HEK293 (cell line): Measurements from ENCODE around the gene HMMR.

ENCODE experiments used
- CTCF ChIA-PET: fragments of 350-600 bp; formaldehyde crosslinking; extraction: SDS; loops from one replicate; lab custom pipeline; 2021; ENCODE audit warnings: antibody characterized with exemption; lab: Yijun Ruan, JAX
- POLR2A ChIA-PET: fragments of 300-600 bp; formaldehyde crosslinking; extraction: SDS; loops from one replicate; lab custom pipeline; 2020; ENCODE audit warnings: antibody characterized with exemption, inconsistent platforms; lab: Yijun Ruan, JAX
- H3K27ac ChIP-seq: fragments of 200-500 bp; sonication (Bioruptor generic); 2 replicates; pipeline ENCODE4 v1.5.1; 2014; ENCODE audit warnings: low read depth, low read length, control low read depth, inconsistent platforms; ENCODE audit errors: extremely low read depth
- H3K36me3 ChIP-seq, 2 experiments: fragments of 200-500 bp in 1 of 2; sonication (Bioruptor generic) in 1 of 2; 1 replicate in 1 of 2; 2 replicates in 1 of 2; pipeline ENCODE4 v1.5.1; 2014 to 2017; ENCODE audit warnings: inconsistent platforms in 2 of 2, low read length in 2 of 2; ENCODE audit not compliant: control insufficient read depth in 2 of 2, insufficient read depth in 1 of 2
- H3K4me1 ChIP-seq: fragments of 200-500 bp; sonication (Bioruptor generic); 2 replicates; pipeline ENCODE4 v1.5.1; 2014; ENCODE audit warnings: mild to moderate bottlenecking, low read length, inconsistent platforms; ENCODE audit not compliant: control insufficient read depth, insufficient read depth
- H3K4me3 ChIP-seq: 2 replicates; pipeline ENCODE4 v1.5.1; 2011; ENCODE audit warnings: low read depth, mild to moderate bottlenecking, control low read depth, low read length, moderate library complexity
- H3K9me3 ChIP-seq: fragments of 200-500 bp; sonication (Bioruptor generic); 2 replicates; pipeline ENCODE4 v1.5.1; 2014; ENCODE audit warnings: low read depth, low read length, inconsistent platforms; ENCODE audit not compliant: control insufficient read depth, insufficient read depth
- FEZF1 ChIP-seq: fragments of 450-650 bp; formaldehyde crosslinking; IDR thresholded peaks from 2 replicates; pipeline ENCODE4 v1.5.1; 2016; ENCODE audit warnings: missing biosample characterization, missing genetic modification characterization
- HOXD13 ChIP-seq: sonication (generic); formaldehyde crosslinking; IDR thresholded peaks from 2 replicates; pipeline ENCODE4 v1.8.0; 2022; ENCODE audit warnings: missing genetic modification reagents, borderline replicate concordance
- SP2 ChIP-seq: fragments of 450-650 bp; formaldehyde crosslinking; IDR thresholded peaks from 2 replicates; pipeline ENCODE4 v1.5.1; 2016; ENCODE audit warnings: missing biosample characterization, missing genetic modification characterization
- TRIM28 ChIP-seq: IDR thresholded peaks from 2 replicates; pipeline ENCODE4 v1.6.1; 2011; ENCODE audit warnings: low read length, control low read depth, borderline replicate concordance
- ZBTB48 ChIP-seq: fragments of 450-650 bp; formaldehyde crosslinking; IDR thresholded peaks from 2 replicates; pipeline ENCODE4 v1.5.1; 2016; ENCODE audit warnings: missing biosample characterization, missing genetic modification characterization
- ZFHX2 ChIP-seq: fragments of 450-650 bp; formaldehyde crosslinking; conservative IDR thresholded peaks from 2 replicates; pipeline ENCODE4 v1.5.1; 2016; ENCODE audit warnings: missing biosample characterization, missing genetic modification characterization
- ZNF10 ChIP-seq: fragments of 450-650 bp; formaldehyde crosslinking; IDR thresholded peaks from 2 replicates; pipeline ENCODE4 v1.5.1; 2017; ENCODE audit warnings: missing biosample characterization, missing genetic modification characterization
- ZNF169 ChIP-seq: fragments of 450-650 bp; formaldehyde crosslinking; IDR thresholded peaks from 2 replicates; pipeline ENCODE4 v1.5.1; 2016; ENCODE audit warnings: missing biosample characterization, missing genetic modification characterization
- ZNF221 ChIP-seq: fragments of 450-650 bp; formaldehyde crosslinking; IDR thresholded peaks from 2 replicates; pipeline ENCODE4 v1.5.1; 2017; ENCODE audit warnings: missing biosample characterization, missing genetic modification characterization, borderline replicate concordance
- ZNF274 ChIP-seq, 2 experiments: fragments of 200-500 bp in 1 of 2; fragments of 450-650 bp in 1 of 2; sonication (Bioruptor generic) in 1 of 2; formaldehyde crosslinking in 1 of 2; IDR thresholded peaks; 2 replicates each; pipeline versions ENCODE4 v1.5.1 to v1.6.1; 2014 to 2016; ENCODE audit warnings: borderline replicate concordance in 1 of 2, inconsistent platforms in 1 of 2, low read length in 1 of 2, missing biosample characterization in 1 of 2, missing genetic modification characterization in 1 of 2
- ZNF37A ChIP-seq: fragments of 450-650 bp; IDR thresholded peaks from 2 replicates; pipeline ENCODE4 v1.5.1; 2018; ENCODE audit warnings: missing biosample characterization, missing genetic modification characterization
- ZNF624 ChIP-seq: fragments of 450-650 bp; formaldehyde crosslinking; IDR thresholded peaks from 2 replicates; pipeline ENCODE4 v1.5.1; 2017; ENCODE audit warnings: missing biosample characterization, missing genetic modification characterization
- ZNF843 ChIP-seq: fragments of 450-650 bp; formaldehyde crosslinking; IDR thresholded peaks from 2 replicates; pipeline ENCODE4 v1.5.1; 2016; ENCODE audit warnings: missing biosample characterization, missing genetic modification characterization
- ZSCAN16 ChIP-seq: fragments of 450-650 bp; formaldehyde crosslinking; IDR thresholded peaks from 2 replicates; pipeline ENCODE4 v1.5.1; 2016; ENCODE audit warnings: missing biosample characterization, missing genetic modification characterization
- TF ChIP-seq, protein P1 (sequence below): fragments of 450-650 bp; formaldehyde crosslinking; IDR thresholded peaks from 2 replicates; pipeline ENCODE4 v1.5.1; 2016; ENCODE audit warnings: missing biosample characterization, missing genetic modification characterization
- TF ChIP-seq, protein P2 (sequence below): fragments of 450-650 bp; formaldehyde crosslinking; IDR thresholded peaks from 2 replicates; pipeline ENCODE4 v1.5.1; 2016; ENCODE audit warnings: missing biosample characterization, missing genetic modification characterization
- TF ChIP-seq, protein P3 (sequence below): fragments of 450-650 bp; formaldehyde crosslinking; IDR thresholded peaks from 2 replicates; pipeline ENCODE4 v1.5.1; 2016; ENCODE audit warnings: missing biosample characterization, missing genetic modification characterization
- TF ChIP-seq, protein P4 (sequence below): fragments of 450-650 bp; formaldehyde crosslinking; IDR thresholded peaks from 2 replicates; pipeline ENCODE4 v1.5.1; 2016; ENCODE audit warnings: missing biosample characterization, missing genetic modification characterization

HMMR gene

DNA sequence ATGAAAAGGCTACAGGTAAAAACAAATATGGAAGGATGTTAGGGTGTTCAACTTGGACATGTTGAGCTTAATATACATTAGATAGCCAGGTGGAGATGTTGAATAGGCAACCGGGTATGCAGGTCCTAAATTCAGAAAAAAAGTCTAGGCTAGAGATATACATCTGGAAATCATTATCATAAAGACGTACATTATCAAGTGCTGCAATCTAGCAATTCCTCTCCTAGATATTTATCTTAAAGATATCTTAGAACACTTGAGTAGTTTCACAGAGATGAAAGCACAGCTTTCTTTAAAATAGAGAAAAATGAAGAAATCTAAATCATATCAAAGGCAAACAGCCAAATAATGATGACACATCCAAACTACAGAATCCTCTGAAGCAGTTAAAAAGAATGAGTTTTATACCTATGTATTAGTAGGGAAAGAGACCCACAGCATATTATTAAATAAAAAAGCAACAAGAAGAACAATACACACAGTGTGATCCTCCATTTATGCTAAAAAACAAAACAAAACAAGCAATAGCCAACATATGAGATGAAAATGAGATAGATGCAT lies 4.3 kb upstream of the HMMR start (continued):
- TF ChIP-seq FEZF1 (tag by site-specific recombination) (no peak), ZNF843 (no peak), ZNF37A (tag by site-specific recombination) (no peak), ZNF169 (tag by site-specific recombination) (no peak), ZNF274 (IDR thresholded peaks at IDR 0.05; ENCODE audit: low read length) (no peak), ZNF274 (tag by site-specific recombination; IDR thresholded peaks at IDR 0.05; ENCODE audit: borderline replicate concordance) (no peak)

DNA sequence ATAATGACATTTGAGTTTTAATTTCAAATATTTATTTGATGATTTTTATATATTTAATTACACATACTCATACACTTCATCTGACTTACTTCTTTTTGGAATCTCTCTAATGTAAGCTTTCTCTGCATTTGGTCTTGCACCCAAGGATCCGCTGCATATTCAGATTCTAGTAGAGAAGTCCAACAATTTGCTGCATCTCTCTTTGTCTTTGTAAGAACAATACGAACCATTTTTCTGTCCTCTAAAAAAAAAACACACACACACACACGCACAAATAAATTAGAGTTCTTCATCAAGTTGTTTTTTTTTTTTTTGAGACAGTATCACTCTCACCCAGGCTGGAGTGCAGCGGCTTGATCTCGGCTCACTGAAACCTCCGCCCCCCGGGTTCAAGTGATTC lies 3.6 kb upstream of the HMMR start:
- H3K36me3 ChIP-seq = peaks cover 37 to 41% of the 10 kb centered on the region in 2 experiments
- peaks cover 7% of the 10 kb centered on the region for H3K4me1 ChIP-seq
- TF ChIP-seq SP2 (tag by site-specific recombination) (no peak), HOXD13 (CRISPR knock-in tag) (no peak)
- TF ChIP-seq, protein P1, sequence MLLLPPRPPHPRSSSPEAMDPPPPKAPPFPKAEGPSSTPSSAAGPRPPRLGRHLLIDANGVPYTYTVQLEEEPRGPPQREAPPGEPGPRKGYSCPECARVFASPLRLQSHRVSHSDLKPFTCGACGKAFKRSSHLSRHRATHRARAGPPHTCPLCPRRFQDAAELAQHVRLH = no peak
- TF ChIP-seq, protein P2, sequence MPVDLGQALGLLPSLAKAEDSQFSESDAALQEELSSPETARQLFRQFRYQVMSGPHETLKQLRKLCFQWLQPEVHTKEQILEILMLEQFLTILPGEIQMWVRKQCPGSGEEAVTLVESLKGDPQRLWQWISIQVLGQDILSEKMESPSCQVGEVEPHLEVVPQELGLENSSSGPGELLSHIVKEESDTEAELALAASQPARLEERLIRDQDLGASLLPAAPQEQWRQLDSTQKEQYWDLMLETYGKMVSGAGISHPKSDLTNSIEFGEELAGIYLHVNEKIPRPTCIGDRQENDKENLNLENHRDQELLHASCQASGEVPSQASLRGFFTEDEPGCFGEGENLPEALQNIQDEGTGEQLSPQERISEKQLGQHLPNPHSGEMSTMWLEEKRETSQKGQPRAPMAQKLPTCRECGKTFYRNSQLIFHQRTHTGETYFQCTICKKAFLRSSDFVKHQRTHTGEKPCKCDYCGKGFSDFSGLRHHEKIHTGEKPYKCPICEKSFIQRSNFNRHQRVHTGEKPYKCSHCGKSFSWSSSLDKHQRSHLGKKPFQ (tag by site-specific recombination) = no peak
- TF ChIP-seq, all 188 proteins: peak for 0
- POLR2A ChIA-PET = interaction anchor here (5.4 kb wide), 1 partner anchor 16 kb away, joined by 166 read pairs; the partner anchor contains the start of gene CCNG1
- H3K4me3 ChIP-seq = no peak overlapping the region
- no peaks in the 10 kb centered on the region for H3K9me3 ChIP-seq
- no peak overlapping the region for H3K27ac ChIP-seq
- CTCF ChIA-PET = no interaction called here

DNA sequence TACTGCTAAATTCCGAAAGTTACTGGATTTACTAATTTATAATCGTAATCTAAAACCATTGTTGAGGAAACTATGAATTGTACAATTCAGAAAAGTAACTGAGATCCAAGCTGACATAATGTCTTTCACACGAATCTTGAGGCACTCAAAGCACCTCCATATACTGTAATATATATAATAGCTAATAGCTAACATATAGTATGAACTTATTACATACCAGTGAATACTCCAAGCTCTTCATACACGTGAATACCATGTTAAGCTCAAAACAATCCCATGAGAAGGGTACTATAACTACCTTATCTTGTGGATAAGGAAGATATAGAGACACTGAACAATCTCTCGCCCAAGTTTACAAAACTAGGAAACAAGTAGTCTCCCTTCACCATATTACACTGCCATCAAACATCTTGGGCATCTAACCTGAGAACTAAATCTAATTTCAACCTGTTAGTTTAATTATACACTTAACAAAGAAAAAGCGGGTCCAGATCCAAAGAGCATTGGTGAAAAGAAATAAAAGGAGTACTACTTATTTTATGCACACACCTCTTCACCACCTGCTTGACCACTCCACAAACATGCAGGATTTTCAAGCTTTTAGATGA lies 1.6 kb upstream of the HMMR start:
- TF ChIP-seq, protein P3, sequence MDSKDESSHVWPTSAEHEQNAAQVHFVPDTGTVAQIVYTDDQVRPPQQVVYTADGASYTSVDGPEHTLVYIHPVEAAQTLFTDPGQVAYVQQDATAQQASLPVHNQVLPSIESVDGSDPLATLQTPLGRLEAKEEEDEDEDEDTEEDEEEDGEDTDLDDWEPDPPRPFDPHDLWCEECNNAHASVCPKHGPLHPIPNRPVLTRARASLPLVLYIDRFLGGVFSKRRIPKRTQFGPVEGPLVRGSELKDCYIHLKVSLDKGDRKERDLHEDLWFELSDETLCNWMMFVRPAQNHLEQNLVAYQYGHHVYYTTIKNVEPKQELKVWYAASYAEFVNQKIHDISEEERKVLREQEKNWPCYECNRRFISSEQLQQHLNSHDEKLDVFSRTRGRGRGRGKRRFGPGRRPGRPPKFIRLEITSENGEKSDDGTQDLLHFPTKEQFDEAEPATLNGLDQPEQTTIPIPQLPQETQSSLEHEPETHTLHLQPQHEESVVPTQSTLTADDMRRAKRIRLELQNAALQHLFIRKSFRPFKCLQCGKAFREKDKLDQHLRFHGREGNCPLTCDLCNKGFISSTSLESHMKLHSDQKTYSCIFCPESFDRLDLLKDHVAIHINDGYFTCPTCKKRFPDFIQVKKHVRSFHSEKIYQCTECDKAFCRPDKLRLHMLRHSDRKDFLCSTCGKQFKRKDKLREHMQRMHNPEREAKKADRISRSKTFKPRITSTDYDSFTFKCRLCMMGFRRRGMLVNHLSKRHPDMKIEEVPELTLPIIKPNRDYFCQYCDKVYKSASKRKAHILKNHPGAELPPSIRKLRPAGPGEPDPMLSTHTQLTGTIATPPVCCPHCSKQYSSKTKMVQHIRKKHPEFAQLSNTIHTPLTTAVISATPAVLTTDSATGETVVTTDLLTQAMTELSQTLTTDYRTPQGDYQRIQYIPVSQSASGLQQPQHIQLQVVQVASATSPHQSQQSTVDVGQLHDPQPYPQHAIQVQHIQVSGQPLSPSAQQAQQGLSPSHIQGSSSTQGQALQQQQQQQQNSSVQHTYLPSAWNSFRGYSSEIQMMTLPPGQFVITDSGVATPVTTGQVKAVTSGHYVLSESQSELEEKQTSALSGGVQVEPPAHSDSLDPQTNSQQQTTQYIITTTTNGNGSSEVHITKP (tag by site-specific recombination) = no peak
- TF ChIP-seq ZFHX2 (no peak), ZBTB48 (no peak), ZNF10 (0 out of 2 replicates have a peak, but pooled peaks have one; percentile 39), ZNF221 (no peak), TRIM28 (no peak), ZSCAN16 (tag by site-specific recombination) (no peak), ZNF624 (tag by site-specific recombination) (no peak)
- TF ChIP-seq, protein P4, sequence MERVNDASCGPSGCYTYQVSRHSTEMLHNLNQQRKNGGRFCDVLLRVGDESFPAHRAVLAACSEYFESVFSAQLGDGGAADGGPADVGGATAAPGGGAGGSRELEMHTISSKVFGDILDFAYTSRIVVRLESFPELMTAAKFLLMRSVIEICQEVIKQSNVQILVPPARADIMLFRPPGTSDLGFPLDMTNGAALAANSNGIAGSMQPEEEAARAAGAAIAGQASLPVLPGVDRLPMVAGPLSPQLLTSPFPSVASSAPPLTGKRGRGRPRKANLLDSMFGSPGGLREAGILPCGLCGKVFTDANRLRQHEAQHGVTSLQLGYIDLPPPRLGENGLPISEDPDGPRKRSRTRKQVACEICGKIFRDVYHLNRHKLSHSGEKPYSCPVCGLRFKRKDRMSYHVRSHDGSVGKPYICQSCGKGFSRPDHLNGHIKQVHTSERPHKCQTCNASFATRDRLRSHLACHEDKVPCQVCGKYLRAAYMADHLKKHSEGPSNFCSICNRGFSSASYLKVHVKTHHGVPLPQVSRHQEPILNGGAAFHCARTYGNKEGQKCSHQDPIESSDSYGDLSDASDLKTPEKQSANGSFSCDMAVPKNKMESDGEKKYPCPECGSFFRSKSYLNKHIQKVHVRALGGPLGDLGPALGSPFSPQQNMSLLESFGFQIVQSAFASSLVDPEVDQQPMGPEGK (tag by site-specific recombination) = no peak
- H3K4me1 ChIP-seq = peaks cover 10% of the 10 kb centered on the region
- H3K9me3 ChIP-seq = no peaks in the 10 kb centered on the region
- H3K27ac ChIP-seq = peak overlapping the region; percentile 99; the same call in 1 of the 2 replicates
- peak overlapping the region; percentile 84 for H3K4me3 ChIP-seq
- POLR2A ChIA-PET = interaction anchor here (2.3 to 5.4 kb wide), 4 partner anchors 9 to 51 kb away, joined by 6 to 166 read pairs (median 32); partner anchors contain the start of genes CCNG1 and MAT2B
- H3K36me3 ChIP-seq = peaks cover 24 to 31% of the 10 kb centered on the region in 2 experiments
- CTCF ChIA-PET = interaction anchor here (0.6 to 2.2 kb wide), 3 partner anchors 15 to 38 kb away, joined by 3 to 8 read pairs (median 4); no protein-coding TSS in a partner anchor
